ENCODE results near the gene NLGN4Y. TPM values are rescaled to one million over a fixed set of nuclear protein-coding genes. Genes with fewer than 3 reads are reported as not detected.

Gene NLGN4Y
- polyA plus RNA-seq, 1 experiment: 16.0 TPM

GRCh38 chrY:14708158-14708557 lies 183.8 kb downstream of the NLGN4Y start:
- ChIA-PET POLR2A (no interaction called here), CTCF (no interaction called here)
- H3K36me3 ChIP-seq (ENCODE audit: control insufficient read depth, insufficient read depth, low read length): no peaks in the 10 kb centered on the region
- no peaks in the 10 kb centered on the region for H3K27me3 ChIP-seq (ENCODE audit: control insufficient read depth, insufficient read depth, low read length)
- H3K4me3 ChIP-seq (ENCODE audit: low read depth, low read length): no peak overlapping the region
- DNase-seq (ENCODE audit: low read depth): no peak
- no peak for TF ChIP-seq CTCF (IDR thresholded peaks at IDR 0.05; ENCODE audit: insufficient read depth, low read depth, low read length)

- CTCF ChIA-PET: no interaction called here
- no peak for TF ChIP-seq CTCF (IDR thresholded peaks at IDR 0.05; ENCODE audit: insufficient read depth, low read depth, low read length)
- Histone ChIP-seq H3K4me3 (ENCODE audit: low read depth, low read length) (no peak overlapping the region), H3K36me3 (ENCODE audit: control insufficient read depth, insufficient read depth, low read length) (no peaks in the 10 kb centered on the region), H3K27me3 (ENCODE audit: control insufficient read depth, insufficient read depth, low read length) (no peaks in the 10 kb centered on the region)
- no peak for DNase-seq (ENCODE audit: low read depth)
- POLR2A ChIA-PET: no interaction called here
These were observed 217.3 kb downstream of the NLGN4Y start for GRCh38 chrY:14741596-14741995.

- Histone ChIP-seq H3K27me3 (ENCODE audit: control insufficient read depth, insufficient read depth, low read length) (no peaks in the 10 kb centered on the region), H3K36me3 (ENCODE audit: control insufficient read depth, insufficient read depth, low read length) (no peaks in the 10 kb centered on the region), H3K4me3 (ENCODE audit: low read depth, low read length) (no peak overlapping the region)
- DNase-seq (ENCODE audit: low read depth): no peak
- ChIA-PET CTCF (no interaction called here), POLR2A (no interaction called here)
- no peak for TF ChIP-seq CTCF (IDR thresholded peaks at IDR 0.05; ENCODE audit: insufficient read depth, low read depth, low read length)
These were observed 224.0 kb downstream of the NLGN4Y start for GRCh38 chrY:14748329-14748728.

- ChIA-PET CTCF (no interaction called here), POLR2A (no interaction called here)
- Histone ChIP-seq H3K4me3 (ENCODE audit: low read depth, low read length) (no peak overlapping the region), H3K36me3 (ENCODE audit: control insufficient read depth, insufficient read depth, low read length) (no peaks in the 10 kb centered on the region; the same call in 1 of the 2 replicates), H3K27me3 (ENCODE audit: control insufficient read depth, insufficient read depth, low read length) (no peaks in the 10 kb centered on the region)
- DNase-seq (ENCODE audit: low read depth): no peak
- no peak for TF ChIP-seq CTCF (IDR thresholded peaks at IDR 0.05; ENCODE audit: insufficient read depth, low read depth, low read length)
These were observed 231.2 kb downstream of the NLGN4Y start for GRCh38 chrY:14755571-14755970.

GRCh38 chrY:14762903-14763302 lies 238.6 kb downstream of the NLGN4Y start:
- POLR2A ChIA-PET: no interaction called here
- H3K4me3 ChIP-seq (ENCODE audit: low read depth, low read length): no peak overlapping the region
- CTCF ChIA-PET: no interaction called here
- no peak for TF ChIP-seq CTCF (IDR thresholded peaks at IDR 0.05; ENCODE audit: insufficient read depth, low read depth, low read length)
- H3K36me3 ChIP-seq (ENCODE audit: control insufficient read depth, insufficient read depth, low read length): no peaks in the 10 kb centered on the region; the same call in 1 of the 2 replicates
- DNase-seq (ENCODE audit: low read depth): no peak
- H3K27me3 ChIP-seq (ENCODE audit: control insufficient read depth, insufficient read depth, low read length): no peaks in the 10 kb centered on the region

Measured in BJ (cell line).